HepG2 (cell line): ENCODE data around the gene KDM4E. TPM values are rescaled to one million over a fixed set of nuclear protein-coding genes. Genes with fewer than 3 reads are reported as not detected.
A peak's percentile ranks its signal among the peaks of the same experiment; 100 is the strongest.

Source experiments
- GPN1 ChIP-seq: sonication (generic); formaldehyde crosslinking; IDR thresholded peaks from 2 replicates; pipeline ENCODE4 v1.5.1; 2020; ENCODE audit warnings: missing genetic modification reagents, borderline replicate concordance
- GTF2F1 ChIP-seq: fragments of 150-350 bp; IDR thresholded peaks from 2 replicates; pipeline ENCODE4 v1.6.1; 2014; ENCODE audit warnings: low read length
- JUN ChIP-seq: sonication (generic); formaldehyde crosslinking; IDR thresholded peaks from 2 replicates; pipeline ENCODE4 v1.4.0; 2020; ENCODE audit warnings: mild to moderate bottlenecking, missing genetic modification reagents
- KDM5A ChIP-seq: fragments of 200-600 bp; sonication (generic); IDR thresholded peaks from 2 replicates; pipeline ENCODE4 v1.7.0; 2018; ENCODE audit warnings: antibody characterized with exemption, mild to moderate bottlenecking, low read length, borderline replicate concordance
- MLXIP ChIP-seq: sonication (generic); formaldehyde crosslinking; IDR thresholded peaks from 2 replicates; pipeline ENCODE4 v1.9.0; 2021; ENCODE audit warnings: missing genetic modification reagents, borderline replicate concordance
- NFKB2 ChIP-seq: sonication (generic); formaldehyde crosslinking; IDR thresholded peaks from 2 replicates; pipeline ENCODE4 v1.4.0; 2020; ENCODE audit warnings: missing genetic modification reagents, borderline replicate concordance
- RELA ChIP-seq: sonication (generic); formaldehyde crosslinking; IDR thresholded peaks from 2 replicates; pipeline ENCODE4 v1.4.0; 2020; ENCODE audit warnings: missing genetic modification reagents
- SAP130 ChIP-seq: IDR thresholded peaks from 2 replicates; pipeline ENCODE4 v1.6.1; 2016; ENCODE audit warnings: low read depth
- SRY ChIP-seq: sonication (generic); formaldehyde crosslinking; IDR thresholded peaks from 2 replicates; pipeline ENCODE4 v1.8.0; 2022; ENCODE audit warnings: mild to moderate bottlenecking, missing genetic modification reagents
- STAT6 ChIP-seq: sonication (generic); formaldehyde crosslinking; IDR thresholded peaks from 2 replicates; pipeline ENCODE4 v1.4.0; 2020; ENCODE audit warnings: missing genetic modification reagents, mild to moderate bottlenecking, borderline replicate concordance
- TERF1 ChIP-seq: sonication (generic); formaldehyde crosslinking; IDR thresholded peaks from 2 replicates; pipeline ENCODE4 v1.8.0; 2022; ENCODE audit warnings: mild to moderate bottlenecking, missing genetic modification reagents, moderate library complexity
- ZC3H13 ChIP-seq: sonication (generic); formaldehyde crosslinking; IDR thresholded peaks from 2 replicates; pipeline ENCODE4 v1.8.1; 2023; ENCODE audit warnings: mild to moderate bottlenecking, missing genetic modification reagents, moderate library complexity
- ZGPAT ChIP-seq: IDR thresholded peaks from 2 replicates; pipeline ENCODE4 v1.6.1; 2016; ENCODE audit warnings: mild to moderate bottlenecking
- ZKSCAN1 ChIP-seq: fragments of 150-350 bp; IDR thresholded peaks from 2 replicates; pipeline ENCODE4 v1.6.1; 2014; ENCODE audit warnings: low read length
- ZNF740 ChIP-seq: sonication (generic); formaldehyde crosslinking; IDR thresholded peaks from 2 replicates; pipeline ENCODE4 v1.4.0; 2020; ENCODE audit warnings: missing genetic modification reagents
- ZSCAN21 ChIP-seq: sonication (generic); formaldehyde crosslinking; IDR thresholded peaks from 2 replicates; pipeline ENCODE4 v1.8.0; 2022; ENCODE audit warnings: mild to moderate bottlenecking, missing genetic modification reagents, moderate library complexity, borderline replicate concordance
- polyA plus RNA-seq, 8 experiments: library from polyadenylated mRNA; depleted of rRNA in 3 of 8; stranded (reverse) in 7 of 8; unstranded in 1 of 8; fragments of >200 nt; fragmentation: Illumina TruSeq in 4 of 8; extraction: Trizol in 4 of 8; gene quantifications; 2 replicates each; pipeline versions ENCODE4 v1.2.1 to v1.2.3, GENCODE V29; 2011 to 2016; ENCODE audit warnings: low read depth in 4 of 8, missing spikeins in 1 of 8, mixed read lengths in 1 of 8; ENCODE audit not compliant: insufficient read depth in 1 of 8
- total RNA-seq, 5 experiments: library from RNA; depleted of rRNA; stranded (reverse); fragments of >200 nt; fragmentation: Illumina TruSeq; extraction: Trizol; gene quantifications; 2 replicates each; pipeline ENCODE4 v1.2.3, GENCODE V29; 2016; ENCODE audit warnings: low read depth in 1 of 5

KDM4E gene
- total and polyA plus RNA-seq, 2 of the 13 experiments (the other 11 are each of a cell fraction or from before 2014, with no cell fraction given): not detected

GRCh38 chr11:95067039-95067840 lies 42.2 kb downstream of the KDM4E start (continued):
- no peak for TF ChIP-seq STAT6 (CRISPR knock-in tag)
- TF ChIP-seq MLXIP: no peak
- TF ChIP-seq GTF2F1: no peak
- 0 out of 2 replicates have a peak, but pooled peaks have one; percentile 27 for TF ChIP-seq JUN (CRISPR knock-in tag)
- TF ChIP-seq ZNF740 (CRISPR knock-in tag): no peak
- TF ChIP-seq ZGPAT: peak; percentile 86
- TF ChIP-seq ZKSCAN1: no peak
- peak; percentile 60 for TF ChIP-seq SAP130
- TF ChIP-seq ZC3H13: peak; percentile 86
- no peak for TF ChIP-seq GPN1 (CRISPR knock-in tag)
- TF ChIP-seq NFKB2 (CRISPR knock-in tag): peak; percentile 33; the same call in 1 of the 2 replicates
- no peak; the same call in 1 of the 2 replicates for TF ChIP-seq KDM5A
- TF ChIP-seq TERF1 (CRISPR knock-in tag): no peak
- no peak; the same call in 1 of the 2 replicates for TF ChIP-seq RELA
- TF ChIP-seq ZSCAN21 (CRISPR knock-in tag): 0 out of 2 replicates have a peak, but pooled peaks have one; percentile 83
- peak; percentile 76; the same call in 1 of the 2 replicates for TF ChIP-seq SRY (CRISPR knock-in tag)
